GM18505 (cell line): ENCODE measurements around the gene KLK14.

ENCODE experiments used
- ATAC-seq: cut with Tn5 transposase; IDR thresholded peaks from one replicate; pipeline ENCODE4 v1.9.1; 2021; ENCODE audit not compliant: unreplicated experiment
- POLR2A ChIP-seq: IDR thresholded peaks from 4 replicates; pipeline ENCODE4 v1.6.1; 2011; ENCODE audit warnings: borderline replicate concordance; ENCODE audit not compliant: insufficient read depth, insufficient read length; ENCODE audit errors: extremely low read depth

The KLK14 gene

GRCh38 chr19:51036519-51036918 lies 46.2 kb downstream of the KLK14 start:
- no peak for ATAC-seq

GRCh38 chr19:51034704-51035103 lies 48.0 kb downstream of the KLK14 start, which contains the start of gene KLK12:
Gene KLK12 (minus strand): TSS chr19:51035002. CDS start chr19:51034621, 381 bp downstream.
- ATAC-seq = no peak
- no peak for TF ChIP-seq POLR2A

More at GRCh38 chr19:51036519-51036918, 46.2 kb downstream of the KLK14 start:
- TF ChIP-seq POLR2A = no peak

DNA sequence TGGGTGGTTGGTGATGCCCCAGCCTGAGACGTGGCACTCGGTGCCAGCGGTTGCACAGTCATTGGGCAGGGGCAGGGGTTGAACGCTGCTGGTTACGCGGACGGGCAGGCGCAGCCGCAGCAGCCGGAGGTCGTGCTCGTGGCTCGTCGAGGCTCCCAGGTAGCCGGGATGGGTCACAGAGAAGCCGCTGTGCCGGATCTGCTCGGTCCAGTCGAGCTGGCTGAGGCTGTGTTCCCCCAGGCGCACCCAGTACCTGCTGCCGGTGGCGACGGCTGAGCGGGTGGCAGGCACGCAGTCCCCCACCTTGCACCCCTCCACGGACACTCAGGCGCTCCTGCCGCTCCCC lies 50.8 kb downstream of the KLK14 start:
- no peak for TF ChIP-seq POLR2A
- no peak for ATAC-seq

DNA sequence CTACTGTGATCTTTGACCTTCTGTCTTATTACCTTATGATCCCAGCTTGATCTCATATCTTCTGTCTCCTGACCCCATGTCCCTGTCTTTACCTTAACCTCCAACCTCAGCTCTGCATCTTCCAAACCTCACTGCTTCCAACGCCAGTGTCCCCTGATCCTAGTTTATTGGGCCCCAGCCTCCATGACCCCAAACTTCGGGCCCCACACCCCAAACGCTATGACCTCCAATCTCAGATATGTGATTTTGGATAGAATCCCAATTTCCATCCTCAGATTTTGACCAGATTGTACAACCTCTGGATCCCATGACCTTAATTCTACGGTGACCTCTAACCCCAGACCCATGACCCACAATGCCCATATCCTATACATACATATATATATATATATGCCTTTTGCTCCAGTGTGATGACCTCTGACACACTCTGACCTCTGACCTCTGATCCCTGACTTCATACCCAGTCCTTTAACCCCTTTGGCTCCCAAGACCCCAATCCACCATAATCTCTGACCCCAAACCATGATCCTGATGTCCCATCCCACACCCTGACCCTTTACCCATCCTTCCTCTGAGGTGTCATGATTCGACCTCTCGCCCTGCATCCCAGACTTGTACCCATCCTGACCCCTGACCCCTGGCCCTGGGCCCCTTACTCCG lies 51.3 kb downstream of the KLK14 start:
- TF ChIP-seq POLR2A = no peak
- no peak for ATAC-seq

GRCh38 chr19:51030631-51031030 lies 52.1 kb downstream of the KLK14 start:
- ATAC-seq = no peak
- no peak for TF ChIP-seq POLR2A

GRCh38 chr19:51029718-51030117 lies 53.0 kb downstream of the KLK14 start:
- ATAC-seq = no peak
- no peak for TF ChIP-seq POLR2A
